ENCODE measurements around the gene TMEM161B.
"Not testable (repeated sequence)": the region's sequence is repeated elsewhere in the genome, so short reads cannot be mapped to it uniquely, and the experiment has no call there.

Gene TMEM161B

GRCh38 chr5:88190106-88190834, 78.4 kb downstream of the TMEM161B start:
- peaks cover 2% of the 10 kb centered on the region for H3K9me3 ChIP-seq (ENCODE audit: control insufficient read depth, low read length)
- 89 to 96% methylated on average over 8 to 9 of the region's 9 CpGs for WGBS, 2 experiments
- H3K27ac ChIP-seq (ENCODE audit: insufficient read depth, low read depth, low read length, poor library complexity, severe bottlenecking) = no peak overlapping the region
- peaks cover 7% of the 10 kb centered on the region for H3K36me3 ChIP-seq (ENCODE audit: control insufficient read depth, insufficient read depth, low read length)
- H3K4me1 ChIP-seq (ENCODE audit: control insufficient read depth, insufficient read depth, low read length) = no peaks in the 10 kb centered on the region
- H3K4me3 ChIP-seq (ENCODE audit: insufficient read depth, low read depth, low read length) = no peak overlapping the region
- H3K27me3 ChIP-seq (ENCODE audit: control insufficient read depth, insufficient read depth, low read length, poor library complexity, severe bottlenecking) = no peaks in the 10 kb centered on the region

- 95 to 96% methylated on average over 3 to 4 of the region's 4 CpGs for WGBS, 2 experiments
- H3K27me3 ChIP-seq (ENCODE audit: control insufficient read depth, insufficient read depth, low read length, poor library complexity, severe bottlenecking); H3K4me1 ChIP-seq (ENCODE audit: control insufficient read depth, insufficient read depth, low read length); H3K36me3 ChIP-seq (ENCODE audit: control insufficient read depth, insufficient read depth, low read length); H3K9me3 ChIP-seq (ENCODE audit: control insufficient read depth, low read length); H3K4me3 ChIP-seq (ENCODE audit: insufficient read depth, low read depth, low read length); H3K27ac ChIP-seq (ENCODE audit: insufficient read depth, low read depth, low read length, poor library complexity, severe bottlenecking): not testable (repeated sequence)
These were observed 79.2 kb downstream of the TMEM161B start for GRCh38 chr5:88189484-88189883.

- WGBS, 2 experiments = 94% methylated on average over 9 of the region's 9 CpGs
- H3K27me3 ChIP-seq (ENCODE audit: control insufficient read depth, insufficient read depth, low read length, poor library complexity, severe bottlenecking) = no peaks in the 10 kb centered on the region
- no peak overlapping the region for H3K27ac ChIP-seq (ENCODE audit: insufficient read depth, low read depth, low read length, poor library complexity, severe bottlenecking)
- no peak overlapping the region for H3K4me3 ChIP-seq (ENCODE audit: insufficient read depth, low read depth, low read length)
- peaks cover 7% of the 10 kb centered on the region for H3K36me3 ChIP-seq (ENCODE audit: control insufficient read depth, insufficient read depth, low read length)
- H3K4me1 ChIP-seq (ENCODE audit: control insufficient read depth, insufficient read depth, low read length) = no peaks in the 10 kb centered on the region
- H3K9me3 ChIP-seq (ENCODE audit: control insufficient read depth, low read length) = peaks cover 2% of the 10 kb centered on the region
These were observed 80.0 kb downstream of the TMEM161B start for GRCh38 chr5:88188458-88189132.

GRCh38 chr5:88183255-88183654, 85.4 kb downstream of the TMEM161B start:
- Histone ChIP-seq H3K36me3 (ENCODE audit: control insufficient read depth, insufficient read depth, low read length) (peaks cover 1% of the 10 kb centered on the region), H3K4me3 (ENCODE audit: insufficient read depth, low read depth, low read length) (no peak overlapping the region), H3K4me1 (ENCODE audit: control insufficient read depth, insufficient read depth, low read length) (no peaks in the 10 kb centered on the region), H3K9me3 (ENCODE audit: control insufficient read depth, low read length) (no peaks in the 10 kb centered on the region), H3K27me3 (ENCODE audit: control insufficient read depth, insufficient read depth, low read length, poor library complexity, severe bottlenecking) (no peaks in the 10 kb centered on the region), H3K27ac (ENCODE audit: insufficient read depth, low read depth, low read length, poor library complexity, severe bottlenecking) (no peak overlapping the region)

GRCh38 chr5:88177486-88177885, 91.2 kb downstream of the TMEM161B start:
- not testable (repeated sequence) for H3K27me3 ChIP-seq (ENCODE audit: control insufficient read depth, insufficient read depth, low read length, poor library complexity, severe bottlenecking); H3K4me3 ChIP-seq (ENCODE audit: insufficient read depth, low read depth, low read length); H3K36me3 ChIP-seq (ENCODE audit: control insufficient read depth, insufficient read depth, low read length); H3K27ac ChIP-seq (ENCODE audit: insufficient read depth, low read depth, low read length, poor library complexity, severe bottlenecking); H3K4me1 ChIP-seq (ENCODE audit: control insufficient read depth, insufficient read depth, low read length); H3K9me3 ChIP-seq (ENCODE audit: control insufficient read depth, low read length)
- WGBS, 2 experiments = 95 to 96% methylated on average over 13 of the region's 13 CpGs

GRCh38 chr5:88172847-88173758, 95.5 kb downstream of the TMEM161B start:
- 62% methylated on average over 14 of the region's 14 CpGs for WGBS, 2 experiments
- Histone ChIP-seq H3K27ac (ENCODE audit: insufficient read depth, low read depth, low read length, poor library complexity, severe bottlenecking) (no peak overlapping the region), H3K27me3 (ENCODE audit: control insufficient read depth, insufficient read depth, low read length, poor library complexity, severe bottlenecking) (no peaks in the 10 kb centered on the region), H3K36me3 (ENCODE audit: control insufficient read depth, insufficient read depth, low read length) (no peaks in the 10 kb centered on the region), H3K4me1 (ENCODE audit: control insufficient read depth, insufficient read depth, low read length) (peaks cover 4% of the 10 kb centered on the region), H3K4me3 (ENCODE audit: insufficient read depth, low read depth, low read length) (no peak overlapping the region), H3K9me3 (ENCODE audit: control insufficient read depth, low read length) (no peaks in the 10 kb centered on the region)

- Histone ChIP-seq H3K27ac (ENCODE audit: insufficient read depth, low read depth, low read length, poor library complexity, severe bottlenecking) (no peak overlapping the region), H3K27me3 (ENCODE audit: control insufficient read depth, insufficient read depth, low read length, poor library complexity, severe bottlenecking) (no peaks in the 10 kb centered on the region), H3K9me3 (ENCODE audit: control insufficient read depth, low read length) (no peaks in the 10 kb centered on the region), H3K36me3 (ENCODE audit: control insufficient read depth, insufficient read depth, low read length) (no peaks in the 10 kb centered on the region), H3K4me3 (ENCODE audit: insufficient read depth, low read depth, low read length) (no peak overlapping the region), H3K4me1 (ENCODE audit: control insufficient read depth, insufficient read depth, low read length) (no peaks in the 10 kb centered on the region)
- WGBS, 2 experiments = 96% methylated on average over 4 to 5 of the region's 7 CpGs
These were observed 109.1 kb downstream of the TMEM161B start for GRCh38 chr5:88159591-88159990.

GRCh38 chr5:88158056-88158455, 110.6 kb downstream of the TMEM161B start:
- Histone ChIP-seq H3K27ac (ENCODE audit: insufficient read depth, low read depth, low read length, poor library complexity, severe bottlenecking) (no peak overlapping the region), H3K36me3 (ENCODE audit: control insufficient read depth, insufficient read depth, low read length) (no peaks in the 10 kb centered on the region), H3K4me3 (ENCODE audit: insufficient read depth, low read depth, low read length) (no peak overlapping the region), H3K27me3 (ENCODE audit: control insufficient read depth, insufficient read depth, low read length, poor library complexity, severe bottlenecking) (no peaks in the 10 kb centered on the region), H3K9me3 (ENCODE audit: control insufficient read depth, low read length) (no peaks in the 10 kb centered on the region), H3K4me1 (ENCODE audit: control insufficient read depth, insufficient read depth, low read length) (no peaks in the 10 kb centered on the region)
- WGBS, 2 experiments = 97 to 100% methylated on average over 2 of the region's 2 CpGs

- no peak overlapping the region for H3K27ac ChIP-seq (ENCODE audit: insufficient read depth, low read depth, low read length, poor library complexity, severe bottlenecking)
- H3K27me3 ChIP-seq (ENCODE audit: control insufficient read depth, insufficient read depth, low read length, poor library complexity, severe bottlenecking) = no peaks in the 10 kb centered on the region
- no peak overlapping the region for H3K4me3 ChIP-seq (ENCODE audit: insufficient read depth, low read depth, low read length)
- H3K4me1 ChIP-seq (ENCODE audit: control insufficient read depth, insufficient read depth, low read length) = no peaks in the 10 kb centered on the region
- WGBS, 2 experiments = 93 to 100% methylated on average over 1 of the region's 1 CpG
- no peaks in the 10 kb centered on the region for H3K36me3 ChIP-seq (ENCODE audit: control insufficient read depth, insufficient read depth, low read length)
- H3K9me3 ChIP-seq (ENCODE audit: control insufficient read depth, low read length) = no peaks in the 10 kb centered on the region
These were observed 113.8 kb downstream of the TMEM161B start for GRCh38 chr5:88154891-88155290.

GRCh38 chr5:88150747-88151146, 117.9 kb downstream of the TMEM161B start:
- no peaks in the 10 kb centered on the region for H3K4me1 ChIP-seq (ENCODE audit: control insufficient read depth, insufficient read depth, low read length)
- H3K9me3 ChIP-seq (ENCODE audit: control insufficient read depth, low read length) = no peaks in the 10 kb centered on the region
- H3K4me3 ChIP-seq (ENCODE audit: insufficient read depth, low read depth, low read length) = no peak overlapping the region
- no peaks in the 10 kb centered on the region for H3K36me3 ChIP-seq (ENCODE audit: control insufficient read depth, insufficient read depth, low read length)
- H3K27ac ChIP-seq (ENCODE audit: insufficient read depth, low read depth, low read length, poor library complexity, severe bottlenecking) = no peak overlapping the region
- peaks cover 25% of the 10 kb centered on the region for H3K27me3 ChIP-seq (ENCODE audit: control insufficient read depth, insufficient read depth, low read length, poor library complexity, severe bottlenecking)

Data from ectodermal cell (in vitro differentiated cells).